ENCODE measurements around the gene BIRC7.

- TF ChIP-seq POLR2A (IDR thresholded peaks at IDR 0.05) (no peak), CTCF (IDR thresholded peaks at IDR 0.05) (no peak)
Measured at GRCh38 chr20:63186084-63186483, 49.6 kb upstream of the BIRC7 start.

Measured in right lobe of liver (tissue), 4 donors.